Neuronal stem cell (in vitro differentiated cells): Measurements from ENCODE around the gene KRT9.

Experiments used
- DNase-seq: peaks from one replicate; pipeline ENCODE4 v3.0.0-alpha.2; 2013; ENCODE audit warnings: low spot score
- H2AFZ ChIP-seq: one replicate; pipeline ENCODE4 v1.6.1; 2013; ENCODE audit warnings: mild to moderate bottlenecking, low read length, inconsistent platforms
- H2AK5ac ChIP-seq: 2 replicates; pipeline ENCODE4 v1.6.1; 2013; ENCODE audit warnings: low read depth, mild to moderate bottlenecking, inconsistent platforms, low read length, moderate library complexity, mixed read lengths
- H2BK120ac ChIP-seq: 2 replicates; pipeline ENCODE4 v1.6.1; 2013; ENCODE audit warnings: low read depth, mild to moderate bottlenecking, inconsistent platforms, low read length, moderate library complexity, mixed read lengths
- H2BK12ac ChIP-seq: one replicate; pipeline ENCODE4 v1.6.1; 2013; ENCODE audit warnings: low read length, inconsistent platforms
- H2BK15ac ChIP-seq: 2 replicates; pipeline ENCODE4 v1.6.1; 2013; ENCODE audit warnings: mild to moderate bottlenecking, low read length, inconsistent platforms, mixed read lengths
- H2BK5ac ChIP-seq: one replicate; pipeline ENCODE4 v1.6.1; 2013; ENCODE audit warnings: inconsistent platforms, mild to moderate bottlenecking, low read length, moderate library complexity
- H3K14ac ChIP-seq: one replicate; pipeline ENCODE4 v1.6.1; 2013; ENCODE audit warnings: low read length, inconsistent platforms
- H3K18ac ChIP-seq: 2 replicates; pipeline ENCODE4 v1.6.1; 2013; ENCODE audit warnings: low read length, inconsistent platforms
- H3K23ac ChIP-seq: 2 replicates; pipeline ENCODE4 v1.6.1; 2013; ENCODE audit warnings: low read depth, mild to moderate bottlenecking, mixed read lengths, low read length, inconsistent platforms; ENCODE audit not compliant: poor library complexity
- H3K27ac ChIP-seq: replicated peaks from 3 replicates; pipeline ENCODE4 v1.5.1; 2013; ENCODE audit warnings: low read length, inconsistent platforms
- H3K27me3 ChIP-seq, 3 experiments: 2 replicates each; pipeline ENCODE4 v1.6.1; 2013; ENCODE audit warnings: low read length in 3 of 3, mild to moderate bottlenecking in 2 of 3, inconsistent platforms in 1 of 3, low read depth in 1 of 3, mixed read lengths in 1 of 3, moderate library complexity in 1 of 3; ENCODE audit not compliant: control insufficient read depth in 3 of 3, insufficient read depth in 3 of 3
- H3K36me3 ChIP-seq, 2 donors: replicated peaks in 1 of 2; 2 replicates each; pipeline ENCODE4 v1.6.1; 2013; ENCODE audit warnings: low read length in 2 of 2; ENCODE audit not compliant: control insufficient read depth in 2 of 2, insufficient read depth in 2 of 2
- H3K4ac ChIP-seq: 2 replicates; pipeline ENCODE4 v1.6.1; 2013; ENCODE audit warnings: inconsistent platforms, mild to moderate bottlenecking, low read length, moderate library complexity
- H3K4me1 ChIP-seq, 2 donors: 1 replicate in 1 of 2; 2 replicates in 1 of 2; pipeline ENCODE4 v1.6.1; 2013; ENCODE audit warnings: low read length in 2 of 2, low read depth in 1 of 2; ENCODE audit not compliant: control insufficient read depth in 2 of 2, insufficient read depth in 1 of 2
- H3K4me2 ChIP-seq: one replicate; pipeline ENCODE4 v1.6.1; 2013; ENCODE audit warnings: mild to moderate bottlenecking, low read length, inconsistent platforms; ENCODE audit not compliant: insufficient read depth, poor library complexity, severe bottlenecking
- H3K4me3 ChIP-seq, 2 donors: 2 replicates each; pipeline ENCODE4 v1.5.1; 2013; ENCODE audit warnings: low read length in 2 of 2, mild to moderate bottlenecking in 2 of 2, inconsistent platforms in 1 of 2, moderate library complexity in 1 of 2
- H3K79me1 ChIP-seq: one replicate; pipeline ENCODE4 v1.6.1; 2013; ENCODE audit warnings: low read depth, mild to moderate bottlenecking, inconsistent platforms, low read length, moderate library complexity
- H3K9ac ChIP-seq: one replicate; pipeline ENCODE4 v1.6.1; 2013; ENCODE audit warnings: mild to moderate bottlenecking, low read depth, low read length, inconsistent platforms; ENCODE audit not compliant: poor library complexity
- H3K9me3 ChIP-seq, 2 donors: replicated peaks in 1 of 2; 2 replicates each; pipeline versions ENCODE3 to v1.6.1; 2013; ENCODE audit warnings: low read length in 2 of 2, mild to moderate bottlenecking in 2 of 2, inconsistent platforms in 1 of 2, low read depth in 1 of 2, mixed read lengths in 1 of 2, moderate library complexity in 1 of 2; ENCODE audit not compliant: control insufficient read depth in 2 of 2, insufficient read depth in 1 of 2
- H4K8ac ChIP-seq: one replicate; pipeline ENCODE4 v1.6.1; 2013; ENCODE audit warnings: low read depth, mild to moderate bottlenecking, inconsistent platforms, low read length, moderate library complexity
- H4K91ac ChIP-seq: one replicate; pipeline ENCODE4 v1.6.1; 2013; ENCODE audit warnings: low read length, low read depth, mild to moderate bottlenecking, inconsistent platforms; ENCODE audit not compliant: poor library complexity
- WGBS, 2 donors: extraction: QIAGEN DNeasy Blood & Tissue Kit; methylation state at CpG; one replicate each; pipeline ENCODE4 v1.1.7; 2013; ENCODE audit warnings: missing lambda C conversion rate in 2 of 2, mixed read lengths in 1 of 2; ENCODE audit not compliant: insufficient read length in 2 of 2, insufficient replicate concordance in 1 of 2; ENCODE audit errors: extremely low coverage in 2 of 2; 5-methylcytosine and 5-hydroxymethylcytosine counted together

Gene KRT9

GRCh38 chr17:41565338-41565737, 6.5 kb downstream of the KRT9 start:
- Histone ChIP-seq H3K27me3 (no peaks in the 10 kb centered on the region), H2AFZ (no peak overlapping the region), H2BK120ac (no peak overlapping the region), H2BK5ac (no peak overlapping the region), H3K9ac (no peak overlapping the region), H2AK5ac (no peak overlapping the region), H2BK12ac (no peak overlapping the region), H3K4me2 (no peak overlapping the region), H3K14ac (no peak overlapping the region), H3K79me1 (no peaks in the 10 kb centered on the region), H4K91ac (no peak overlapping the region), H3K27ac (no peak overlapping the region), H3K4me3 (no peak overlapping the region), H3K9me3 (no peaks in the 10 kb centered on the region), H2BK15ac (no peak overlapping the region), H3K18ac (no peak overlapping the region), H4K8ac (no peak overlapping the region), H3K23ac (no peak overlapping the region), H3K4ac (no peak overlapping the region), H3K4me1 (no peaks in the 10 kb centered on the region), H3K36me3 (no peaks in the 10 kb centered on the region)
- no peak for DNase-seq

GRCh38 chr17:41563607-41564170, 8.2 kb downstream of the KRT9 start:
- Histone ChIP-seq H4K8ac (no peak overlapping the region), H2AK5ac (no peak overlapping the region), H3K79me1 (no peaks in the 10 kb centered on the region), H3K9ac (no peak overlapping the region), H3K4me2 (no peak overlapping the region), H2BK12ac (no peak overlapping the region), H3K4me3 (no peak overlapping the region), H4K91ac (no peak overlapping the region), H3K14ac (no peak overlapping the region), H2BK5ac (no peak overlapping the region), H2BK15ac (no peak overlapping the region), H3K23ac (no peak overlapping the region), H3K27ac (no peak overlapping the region), H3K9me3 (no peaks in the 10 kb centered on the region), H2BK120ac (no peak overlapping the region), H3K18ac (no peak overlapping the region), H3K27me3 (no peaks in the 10 kb centered on the region), H3K4me1 (no peaks in the 10 kb centered on the region), H3K4ac (no peak overlapping the region), H2AFZ (no peak overlapping the region), H3K36me3 (no peaks in the 10 kb centered on the region)
- no peak for DNase-seq
- WGBS, 2 donors: no CpG with 5 or more reads among the region's 3 CpGs

GRCh38 chr17:41561554-41561953, 10.3 kb downstream of the KRT9 start:
- H3K9me3 ChIP-seq: no peaks in the 10 kb centered on the region
- H4K8ac ChIP-seq: no peak overlapping the region
- H2BK12ac ChIP-seq: no peak overlapping the region
- no peak overlapping the region for H2BK15ac ChIP-seq
- H3K14ac ChIP-seq: no peak overlapping the region
- H3K9ac ChIP-seq: no peak overlapping the region
- peaks cover 0 to 6% (median 0%) of the 10 kb centered on the region in 3 experiments for H3K27me3 ChIP-seq
- H3K27ac ChIP-seq: no peak overlapping the region
- no peaks in the 10 kb centered on the region for H3K79me1 ChIP-seq
- H3K4me2 ChIP-seq: no peak overlapping the region
- WGBS, 2 donors: no CpG with 5 or more reads among the region's 6 CpGs
- H3K18ac ChIP-seq: no peak overlapping the region
- no peak overlapping the region for H2AFZ ChIP-seq
- no peak overlapping the region for H2AK5ac ChIP-seq
- H3K4ac ChIP-seq: no peak overlapping the region
- peaks cover 0 to 1% of the 10 kb centered on the region in 2 donors for H3K4me1 ChIP-seq
- no peak overlapping the region for H2BK5ac ChIP-seq
- no peak overlapping the region for H4K91ac ChIP-seq
- no peaks in the 10 kb centered on the region for H3K36me3 ChIP-seq
- no peak overlapping the region for H3K4me3 ChIP-seq
- H3K23ac ChIP-seq: no peak overlapping the region
- DNase-seq: no peak
- H2BK120ac ChIP-seq: no peak overlapping the region

GRCh38 chr17:41559548-41559947, 12.3 kb downstream of the KRT9 start:
- peaks cover 0 to 3% of the 10 kb centered on the region in 2 donors for H3K4me1 ChIP-seq
- peaks cover 0 to 11% (median 0%) of the 10 kb centered on the region in 3 experiments for H3K27me3 ChIP-seq
- no CpG with 5 or more reads among the region's 2 CpGs for WGBS, 2 donors
- no peak overlapping the region for H3K9ac ChIP-seq
- H3K23ac ChIP-seq: no peak overlapping the region
- H3K9me3 ChIP-seq: no peaks in the 10 kb centered on the region
- no peak overlapping the region for H4K8ac ChIP-seq
- no peak overlapping the region for H3K14ac ChIP-seq
- no peak overlapping the region for H2BK12ac ChIP-seq
- no peak overlapping the region for H2BK15ac ChIP-seq
- DNase-seq: no peak
- no peak overlapping the region for H3K4ac ChIP-seq
- H3K79me1 ChIP-seq: no peaks in the 10 kb centered on the region
- H3K4me3 ChIP-seq: no peak overlapping the region
- no peak overlapping the region for H2BK5ac ChIP-seq
- H2BK120ac ChIP-seq: no peak overlapping the region
- no peak overlapping the region for H3K18ac ChIP-seq
- no peaks in the 10 kb centered on the region for H3K36me3 ChIP-seq
- H3K27ac ChIP-seq: no peak overlapping the region
- H4K91ac ChIP-seq: no peak overlapping the region
- no peak overlapping the region for H2AK5ac ChIP-seq
- no peak overlapping the region for H3K4me2 ChIP-seq
- no peak overlapping the region for H2AFZ ChIP-seq
